Sigmoid colon (tissue), 4 donors: Measurements from ENCODE around the gene AGXT.

Experiments used
- EP300 ChIP-seq, 4 donors: sonication (generic); formaldehyde crosslinking; IDR thresholded peaks; one replicate each; pipeline ENCODE4 v1.6.1; 2017; ENCODE audit warnings: antibody characterized with exemption in 4 of 4
- POLR2A ChIP-seq, 2 donors: fragments of 450-650 bp; IDR thresholded peaks; one replicate each; pipeline ENCODE4 v1.6.1; 2016; ENCODE audit warnings: antibody characterized with exemption in 2 of 2, mild to moderate bottlenecking in 2 of 2, moderate library complexity in 2 of 2
- POLR2AphosphoS5 ChIP-seq, 4 donors: sonication (generic); formaldehyde crosslinking; IDR thresholded peaks; one replicate each; pipeline ENCODE4 v1.6.1; 2017; ENCODE audit warnings: antibody characterized with exemption in 4 of 4
- TF ChIP-seq, protein P1 (sequence below), 4 experiments: fragments of 450-650 bp in 3 of 4; fragments of 200-600 bp in 1 of 4; IDR thresholded peaks; one replicate each; pipeline ENCODE4 v1.5.1; 2016 to 2019; ENCODE audit warnings: antibody characterized with exemption in 4 of 4, mild to moderate bottlenecking in 3 of 4, moderate library complexity in 2 of 4

DNA sequence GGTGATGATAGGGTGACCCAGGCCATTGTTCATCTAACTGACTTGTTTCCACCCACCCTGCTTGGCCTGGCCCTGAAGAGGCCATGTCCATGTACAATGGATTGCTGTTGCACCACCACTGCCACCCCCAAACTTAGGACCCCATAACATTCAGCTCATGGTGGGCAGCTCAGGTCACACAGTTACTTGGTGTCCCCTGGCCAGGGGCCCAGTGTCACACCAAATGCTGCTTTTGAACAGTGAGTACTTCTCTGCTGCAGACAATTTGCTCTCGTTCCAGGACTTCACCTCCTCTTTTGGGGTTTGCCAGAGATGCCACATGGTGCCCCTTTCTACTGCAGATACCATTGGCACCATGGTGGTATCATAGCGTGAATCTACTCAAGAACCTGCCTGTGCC, 15.6 kb downstream of the AGXT start:
- no peak for TF ChIP-seq POLR2A (IDR thresholded peaks at IDR 0.05)
- TF ChIP-seq EP300 (IDR thresholded peaks at IDR 0.05) = no peak
- TF ChIP-seq, protein P1, sequence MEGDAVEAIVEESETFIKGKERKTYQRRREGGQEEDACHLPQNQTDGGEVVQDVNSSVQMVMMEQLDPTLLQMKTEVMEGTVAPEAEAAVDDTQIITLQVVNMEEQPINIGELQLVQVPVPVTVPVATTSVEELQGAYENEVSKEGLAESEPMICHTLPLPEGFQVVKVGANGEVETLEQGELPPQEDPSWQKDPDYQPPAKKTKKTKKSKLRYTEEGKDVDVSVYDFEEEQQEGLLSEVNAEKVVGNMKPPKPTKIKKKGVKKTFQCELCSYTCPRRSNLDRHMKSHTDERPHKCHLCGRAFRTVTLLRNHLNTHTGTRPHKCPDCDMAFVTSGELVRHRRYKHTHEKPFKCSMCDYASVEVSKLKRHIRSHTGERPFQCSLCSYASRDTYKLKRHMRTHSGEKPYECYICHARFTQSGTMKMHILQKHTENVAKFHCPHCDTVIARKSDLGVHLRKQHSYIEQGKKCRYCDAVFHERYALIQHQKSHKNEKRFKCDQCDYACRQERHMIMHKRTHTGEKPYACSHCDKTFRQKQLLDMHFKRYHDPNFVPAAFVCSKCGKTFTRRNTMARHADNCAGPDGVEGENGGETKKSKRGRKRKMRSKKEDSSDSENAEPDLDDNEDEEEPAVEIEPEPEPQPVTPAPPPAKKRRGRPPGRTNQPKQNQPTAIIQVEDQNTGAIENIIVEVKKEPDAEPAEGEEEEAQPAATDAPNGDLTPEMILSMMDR (IDR thresholded peaks at IDR 0.05) = no peak
- no peak for TF ChIP-seq POLR2AphosphoS5 (IDR thresholded peaks at IDR 0.05)
